Stimulated activated naive CD8-positive, alpha-beta T cell treated with anti-CD3 and anti-CD28 coated beads, Interleukin-15, amount 100 ng/mL, for 72 hours (primary cell): Measurements from ENCODE around the gene NFU1.
"Not testable (repeated sequence)": the region's sequence is repeated elsewhere in the genome, so short reads cannot be mapped to it uniquely, and the experiment has no call there.

Experiments
- ATAC-seq: fragments of 150-1000 bp; cut with Tn5 transposase; 2 replicates; pipeline ENCODE4 v1.10.0; 2021; ENCODE audit warnings: mild to moderate bottlenecking, moderate library complexity
- DNase-seq, 2 donors: peaks; one replicate each; pipeline ENCODE4 v3.0.0; 2021 to 2022
- H3K27ac Mint-ChIP-seq, 2 donors: one replicate each; pipeline ENCODE4 v1.8.0; 2022; ENCODE audit warnings: mild to moderate bottlenecking in 2 of 2, mixed read lengths in 2 of 2, moderate library complexity in 2 of 2
- H3K27me3 Mint-ChIP-seq: one replicate; pipeline ENCODE4 v1.8.0; 2022; ENCODE audit warnings: mixed read lengths
- H3K4me1 Mint-ChIP-seq: one replicate; pipeline ENCODE4 v1.8.0; 2022; ENCODE audit warnings: mild to moderate bottlenecking, mixed read lengths
- H3K4me3 Mint-ChIP-seq, 2 donors: one replicate each; pipeline ENCODE4 v1.8.0; 2022; ENCODE audit warnings: mild to moderate bottlenecking in 2 of 2, mixed read lengths in 2 of 2, moderate library complexity in 1 of 2
- H3K9me3 Mint-ChIP-seq, 2 donors: one replicate each; pipeline ENCODE4 v1.8.0; 2022; ENCODE audit warnings: mixed read lengths in 2 of 2

Gene NFU1

GRCh38 chr2:69424419-69424818 is 12.8 kb downstream of the NFU1 start:
- ATAC-seq: no peak

GRCh38 chr2:69422198-69422597 is 15.0 kb downstream of the NFU1 start:
- no peaks in the 10 kb centered on the region for H3K27me3 Mint-ChIP-seq
- H3K4me1 Mint-ChIP-seq: peaks cover 15% of the 10 kb centered on the region
- no peak overlapping the region for H3K4me3 Mint-ChIP-seq
- H3K9me3 Mint-ChIP-seq: no peaks in the 10 kb centered on the region
- peak overlapping the region in 1 of 2 donors; percentile 65 for H3K27ac Mint-ChIP-seq
- ATAC-seq: no peak
- no peak for DNase-seq

More at GRCh38 chr2:69424419-69424818, 12.8 kb downstream of the NFU1 start:
- no peak for DNase-seq
- Mint-ChIP-seq H3K27ac (no peak overlapping the region), H3K4me3 (no peak overlapping the region), H3K27me3 (no peaks in the 10 kb centered on the region), H3K9me3 (no peaks in the 10 kb centered on the region), H3K4me1 (peaks cover 15% of the 10 kb centered on the region)

GRCh38 chr2:69419111-69419510 is 18.1 kb downstream of the NFU1 start:
- H3K4me1 Mint-ChIP-seq: peaks cover 15% of the 10 kb centered on the region
- not testable (repeated sequence) for H3K27me3 Mint-ChIP-seq, H3K9me3 Mint-ChIP-seq, ATAC-seq, H3K4me3 Mint-ChIP-seq, DNase-seq
- peak overlapping the region in 1 of 2 donors; percentile 77 for H3K27ac Mint-ChIP-seq

GRCh38 chr2:69416147-69416546 is 21.1 kb downstream of the NFU1 start:
- no peak for DNase-seq
- no peak for ATAC-seq
- Mint-ChIP-seq H3K4me3 (no peak overlapping the region), H3K27me3 (no peaks in the 10 kb centered on the region), H3K4me1 (no peaks in the 10 kb centered on the region), H3K9me3 (no peaks in the 10 kb centered on the region), H3K27ac (no peak overlapping the region)

- no peak overlapping the region for H3K4me3 Mint-ChIP-seq
- H3K27ac Mint-ChIP-seq: no peak overlapping the region
- H3K27me3 Mint-ChIP-seq: no peaks in the 10 kb centered on the region
- ATAC-seq: no peak
- H3K9me3 Mint-ChIP-seq: no peaks in the 10 kb centered on the region
- peaks cover 9% of the 10 kb centered on the region for H3K4me1 Mint-ChIP-seq
- no peak for DNase-seq
These were observed 26.1 kb downstream of the NFU1 start for GRCh38 chr2:69411120-69411519.

GRCh38 chr2:69405306-69405705 is 31.9 kb downstream of the NFU1 start:
- no peak overlapping the region for H3K4me3 Mint-ChIP-seq
- no peaks in the 10 kb centered on the region for H3K9me3 Mint-ChIP-seq
- H3K27me3 Mint-ChIP-seq: no peaks in the 10 kb centered on the region
- no peak overlapping the region for H3K27ac Mint-ChIP-seq
- peaks cover 9% of the 10 kb centered on the region for H3K4me1 Mint-ChIP-seq
- DNase-seq: no peak
- ATAC-seq: no peak

- ATAC-seq (no peak), DNase-seq (no peak)
- Mint-ChIP-seq H3K27me3 (no peaks in the 10 kb centered on the region), H3K27ac (no peak overlapping the region), H3K9me3 (no peaks in the 10 kb centered on the region), H3K4me1 (no peaks in the 10 kb centered on the region), H3K4me3 (no peak overlapping the region)
These were observed 37.1 kb downstream of the NFU1 start for GRCh38 chr2:69400121-69400520.

- Mint-ChIP-seq H3K27me3 (no peaks in the 10 kb centered on the region), H3K27ac (no peak overlapping the region), H3K9me3 (no peaks in the 10 kb centered on the region), H3K4me3 (no peak overlapping the region), H3K4me1 (no peaks in the 10 kb centered on the region)
- DNase-seq (no peak), ATAC-seq (no peak)
These were observed 40.0 kb downstream of the NFU1 start for GRCh38 chr2:69397234-69397633.

- no peak overlapping the region for H3K27ac Mint-ChIP-seq
- no peak for DNase-seq
- no peaks in the 10 kb centered on the region for H3K27me3 Mint-ChIP-seq
- H3K9me3 Mint-ChIP-seq: no peaks in the 10 kb centered on the region
- ATAC-seq: no peak
- H3K4me1 Mint-ChIP-seq: no peaks in the 10 kb centered on the region
- no peak overlapping the region for H3K4me3 Mint-ChIP-seq
These were observed 41.4 kb downstream of the NFU1 start for GRCh38 chr2:69395866-69396265.

GRCh38 chr2:69393963-69394362 is 43.3 kb downstream of the NFU1 start:
- Mint-ChIP-seq H3K4me1 (no peaks in the 10 kb centered on the region), H3K27ac (no peak overlapping the region), H3K9me3 (no peaks in the 10 kb centered on the region), H3K4me3 (no peak overlapping the region), H3K27me3 (no peaks in the 10 kb centered on the region)
- DNase-seq (no peak), ATAC-seq (no peak)

- DNase-seq (no peak), ATAC-seq (no peak)
- peaks cover 20% of the 10 kb centered on the region for H3K4me1 Mint-ChIP-seq
- no peaks in the 10 kb centered on the region for H3K27me3 Mint-ChIP-seq
- H3K4me3 Mint-ChIP-seq: no peak overlapping the region
- H3K9me3 Mint-ChIP-seq: no peaks in the 10 kb centered on the region
- no peak overlapping the region for H3K27ac Mint-ChIP-seq
These were observed 46.8 kb downstream of the NFU1 start for GRCh38 chr2:69390471-69390870.

GRCh38 chr2:69390001-69390400 is 47.2 kb downstream of the NFU1 start:
- Mint-ChIP-seq H3K9me3 (no peaks in the 10 kb centered on the region), H3K4me1 (peaks cover 20% of the 10 kb centered on the region), H3K4me3 (no peak overlapping the region), H3K27me3 (no peaks in the 10 kb centered on the region), H3K27ac (no peak overlapping the region)
- ATAC-seq (no peak), DNase-seq (no peak)

GRCh38 chr2:69389271-69389670 is 48.0 kb downstream of the NFU1 start:
- H3K4me3 Mint-ChIP-seq: no peak overlapping the region
- no peak overlapping the region for H3K27ac Mint-ChIP-seq
- H3K9me3 Mint-ChIP-seq: no peaks in the 10 kb centered on the region
- peaks cover 20% of the 10 kb centered on the region for H3K4me1 Mint-ChIP-seq
- no peaks in the 10 kb centered on the region for H3K27me3 Mint-ChIP-seq
- DNase-seq: no peak
- ATAC-seq: no peak

- DNase-seq (no peak), ATAC-seq (no peak)
- peak overlapping the region in 1 of 2 donors; percentile 77 for H3K27ac Mint-ChIP-seq
- no peaks in the 10 kb centered on the region for H3K27me3 Mint-ChIP-seq
- peak overlapping the region; percentile 86 to 92 for H3K4me3 Mint-ChIP-seq
- no peaks in the 10 kb centered on the region for H3K9me3 Mint-ChIP-seq
- peaks cover 24% of the 10 kb centered on the region for H3K4me1 Mint-ChIP-seq
These were observed 49.3 kb downstream of the NFU1 start for GRCh38 chr2:69387770-69388481.

GRCh38 chr2:69386789-69387734 is 50.2 kb downstream of the NFU1 start, which contains the start of gene GFPT1:
Gene GFPT1, minus strand, starts transcription at chr2:69387227. Its CDS starts 156 bp downstream, at chr2:69387071.
- H3K27ac Mint-ChIP-seq: peak within 1 kb of the TSS; percentile 96 to 97
- peak; percentile 90 to 94 for DNase-seq
- no peaks in the 10 kb centered on the region for H3K27me3 Mint-ChIP-seq
- peak; percentile 96 for ATAC-seq
- peak within 1 kb of the TSS; percentile 86 to 92 for H3K4me3 Mint-ChIP-seq
- peaks cover 32% of the 10 kb centered on the region for H3K4me1 Mint-ChIP-seq
- H3K9me3 Mint-ChIP-seq: no peaks in the 10 kb centered on the region

GRCh38 chr2:69386360-69386759 is 50.9 kb downstream of the NFU1 start:
- Mint-ChIP-seq H3K27me3 (no peaks in the 10 kb centered on the region), H3K4me3 (peak overlapping the region; percentile 86 to 92), H3K4me1 (peaks cover 38% of the 10 kb centered on the region), H3K9me3 (no peaks in the 10 kb centered on the region), H3K27ac (peak overlapping the region; percentile 89 to 97)
- ATAC-seq (peak; percentile 1), DNase-seq (no peak)
